Activated T-cell treated with anti-CD3 and anti-CD28 coated beads for 4 hours (primary cell): ENCODE results near the gene SESTD1.
"Not testable (repeated sequence)": the region's sequence is repeated elsewhere in the genome, so short reads cannot be mapped to it uniquely, and the experiment has no call there.

Experiments used
- DNase-seq: peaks from one replicate; pipeline ENCODE4 v3.0.0-alpha.2; 2020

Gene SESTD1

DNA sequence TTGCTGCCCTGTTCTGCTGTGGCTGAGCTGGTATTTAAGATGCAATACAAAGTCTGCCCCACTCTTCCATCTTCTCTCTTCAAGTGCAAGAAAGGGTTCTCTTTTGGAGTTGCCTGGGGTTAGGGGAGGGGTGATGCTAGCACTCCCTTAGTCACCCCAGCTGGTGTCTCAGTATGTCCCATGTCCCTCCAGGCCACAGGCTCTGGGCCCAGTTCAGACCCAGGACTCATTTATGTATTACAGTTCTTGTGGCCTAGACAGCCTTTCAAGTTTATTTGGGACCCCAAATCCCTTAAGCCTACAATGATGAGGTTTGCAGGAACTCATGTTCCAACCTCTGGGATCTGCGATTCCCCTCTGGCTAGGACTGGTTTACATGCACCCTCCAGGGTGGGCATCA, 167.5 kb downstream of the SESTD1 start:
- DNase-seq: no peak

DNA sequence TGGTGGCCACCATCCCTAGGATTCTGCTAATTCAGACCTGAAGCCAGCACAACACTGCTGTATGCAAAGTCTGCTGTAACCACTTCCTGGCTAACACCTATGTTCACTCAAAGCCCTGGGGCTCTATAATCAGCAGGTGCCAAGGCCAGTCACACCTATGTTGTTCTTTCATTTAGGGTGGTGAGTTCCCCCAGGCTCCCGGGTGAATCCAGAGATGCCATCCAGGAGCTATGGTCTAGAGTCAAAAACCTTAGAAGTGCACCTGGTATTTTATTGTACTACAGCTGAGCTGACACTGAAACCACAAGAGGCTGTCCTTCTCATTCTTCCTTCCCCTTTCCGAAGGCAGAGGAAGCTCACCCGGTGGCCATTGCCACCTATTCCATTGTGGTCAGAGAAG, 168.5 kb downstream of the SESTD1 start:
- no peak for DNase-seq

- not testable (repeated sequence) for DNase-seq
These were observed 171.7 kb downstream of the SESTD1 start for GRCh38 chr2:179092912-179093311.

- DNase-seq: no peak
These were observed 181.9 kb downstream of the SESTD1 start for GRCh38 chr2:179082697-179083096.

GRCh38 chr2:179081954-179082353, 182.7 kb downstream of the SESTD1 start:
- no peak for DNase-seq

GRCh38 chr2:179072527-179072926, 192.1 kb downstream of the SESTD1 start:
- DNase-seq: no peak

- no peak for DNase-seq
These were observed 192.7 kb downstream of the SESTD1 start for GRCh38 chr2:179071810-179072355.

- no peak for DNase-seq
These were observed 193.7 kb downstream of the SESTD1 start for GRCh38 chr2:179070895-179071294.

- no peak for DNase-seq
These were observed 194.9 kb downstream of the SESTD1 start for GRCh38 chr2:179069685-179070084.

DNA sequence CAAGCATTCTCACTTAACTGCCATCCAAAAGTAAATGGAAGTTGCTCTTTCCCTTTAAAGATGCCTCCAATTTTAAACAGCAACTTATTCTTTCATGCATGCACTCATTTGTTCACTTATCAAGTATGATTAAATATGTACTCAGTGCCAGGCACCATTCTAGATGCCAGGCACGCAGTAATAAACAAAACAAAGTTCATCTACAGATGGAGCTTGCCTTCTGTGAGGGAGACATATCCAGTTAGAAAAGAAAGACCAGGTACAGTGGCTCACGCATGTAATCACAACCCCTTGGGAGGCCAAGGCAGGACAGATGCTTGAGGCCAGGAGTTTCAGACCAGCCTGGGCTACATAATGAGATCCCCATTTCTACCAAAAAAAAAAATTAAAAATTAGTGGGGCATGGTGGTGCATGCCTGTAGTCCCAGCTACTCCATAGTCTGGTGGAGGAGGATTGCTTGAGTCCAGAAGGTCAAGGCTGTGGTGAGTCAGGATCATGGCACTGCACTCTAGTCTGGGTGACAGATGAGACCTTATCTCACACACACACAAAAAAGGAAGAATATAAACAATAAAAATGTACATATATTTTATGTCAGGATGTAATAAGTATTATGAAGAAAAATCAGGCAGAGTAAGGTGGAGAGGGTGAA, 195.5 kb downstream of the SESTD1 start:
- no peak for DNase-seq

GRCh38 chr2:179059026-179059700, 205.5 kb downstream of the SESTD1 start:
- DNase-seq: no peak

GRCh38 chr2:179057737-179058136, 206.9 kb downstream of the SESTD1 start:
- DNase-seq: no peak

DNA sequence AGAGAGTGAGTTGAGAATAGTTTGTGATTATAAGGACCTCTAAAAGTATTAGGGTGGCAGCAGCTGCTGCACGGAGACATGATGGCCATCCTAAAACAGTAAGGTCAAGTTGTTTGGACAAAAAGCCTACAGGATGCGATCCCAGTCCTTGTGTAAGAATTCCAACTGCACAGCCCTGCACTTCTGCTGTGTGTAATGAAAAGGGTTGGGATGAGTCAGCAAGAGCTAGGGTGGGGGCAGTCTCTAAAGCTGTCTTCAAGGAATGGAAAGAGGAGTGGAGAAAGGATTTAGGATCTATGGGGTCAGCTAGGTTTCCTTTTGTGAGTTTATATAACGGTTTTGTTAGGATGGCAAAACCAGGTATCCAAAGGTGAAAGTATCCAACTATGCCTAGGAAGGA, 211.1 kb downstream of the SESTD1 start:
- DNase-seq: not testable (repeated sequence)
